HK-2 (cell line): ENCODE measurements around the gene KRT39.
"Not testable (repeated sequence)": the region's sequence is repeated elsewhere in the genome, so short reads cannot be mapped to it uniquely, and the experiment has no call there.

Experiments used
- DNase-seq: peaks from one replicate; pipeline ENCODE4 v3.0.0-alpha.2; 2018; ENCODE audit not compliant: unreplicated experiment

Gene KRT39

DNA sequence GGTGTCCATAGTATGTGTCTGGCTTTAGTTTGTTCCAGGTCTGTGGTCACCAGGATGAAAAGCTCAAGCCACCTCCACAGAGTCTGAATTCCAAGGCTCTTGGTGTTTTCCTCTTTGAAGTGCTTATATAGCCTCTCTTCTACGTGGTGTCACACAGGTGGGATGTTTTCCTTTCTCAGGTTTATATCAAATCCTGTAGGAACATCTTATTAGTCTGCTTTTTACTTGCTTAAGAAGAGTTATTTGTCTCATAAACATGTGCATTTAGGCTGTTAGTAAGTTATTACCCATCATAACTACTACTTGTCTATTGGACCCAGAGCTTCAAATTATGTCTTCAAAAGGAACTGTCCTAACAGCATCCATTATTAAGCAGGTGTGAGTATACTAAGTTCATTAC is at the start of gene KRT39:
KRT39 (minus strand) TSS at position 101 of the 400 bp plus-strand sequence; CDS start at position 9, 92 bp downstream.
- no peak for DNase-seq

DNA sequence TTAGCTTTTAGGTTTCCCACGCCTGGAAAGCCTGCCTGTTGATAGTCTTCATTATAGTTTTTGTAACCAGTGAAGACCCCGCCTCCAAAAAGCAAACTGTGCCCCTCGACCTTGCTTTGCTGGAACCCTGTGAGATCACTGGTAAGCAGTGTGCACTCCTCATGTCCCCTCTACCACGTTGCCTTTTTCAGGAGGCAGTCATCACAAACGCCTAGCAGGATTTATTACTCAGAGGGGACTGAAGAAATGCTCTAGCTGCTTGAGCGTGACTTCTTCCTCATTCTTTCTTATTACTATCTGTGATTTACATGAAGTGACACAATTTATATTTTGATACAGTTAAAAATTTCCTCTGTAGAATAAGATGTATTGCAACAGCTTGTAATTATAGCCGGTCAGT is 48.7 kb upstream of the KRT39 start:
- DNase-seq = no peak

- no peak for DNase-seq
Measured at GRCh38 chr17:41013606-41014005, 46.9 kb upstream of the KRT39 start.

DNA sequence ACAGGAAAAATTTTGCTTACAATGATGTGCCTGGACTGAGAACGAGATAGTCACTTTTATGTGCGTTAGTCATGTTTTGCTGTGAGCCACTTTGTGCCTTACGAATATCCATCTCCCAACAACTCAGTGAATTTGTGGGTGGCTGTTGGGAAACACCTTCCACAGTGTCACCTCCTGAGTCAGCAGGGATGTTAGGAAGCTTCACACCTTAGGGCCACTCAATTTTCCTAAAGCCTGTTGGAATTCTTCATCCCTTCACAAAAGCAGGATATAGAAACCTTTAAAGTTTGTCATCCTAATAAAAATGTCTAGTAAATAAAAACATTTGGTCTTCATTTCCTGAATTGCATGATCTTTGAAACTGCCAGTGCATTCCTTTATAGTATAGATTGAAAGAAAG is 46.4 kb upstream of the KRT39 start:
- no peak for DNase-seq

GRCh38 chr17:41012326-41013120 is 45.8 kb upstream of the KRT39 start:
- DNase-seq = no peak

- DNase-seq = no peak
Measured at GRCh38 chr17:41010441-41010840, 43.7 kb upstream of the KRT39 start.

DNA sequence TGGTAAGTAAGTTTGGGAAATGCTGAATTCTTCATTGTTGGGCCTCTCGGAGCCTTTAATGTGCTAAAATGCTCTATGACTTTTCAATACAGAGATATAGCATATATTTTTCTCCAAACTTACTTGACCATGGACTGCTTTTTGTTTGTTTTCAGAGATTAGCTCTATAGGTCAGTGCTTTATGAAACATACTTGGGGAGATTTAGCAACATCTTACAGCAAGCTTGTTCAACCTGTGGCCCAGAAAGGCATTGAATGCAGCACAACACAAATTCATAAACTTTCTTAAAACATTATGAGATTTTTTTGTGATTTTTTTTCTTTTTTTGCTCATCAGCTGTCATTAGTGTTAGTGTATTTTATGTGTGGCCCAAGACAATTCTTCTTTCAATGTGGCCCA is 43.2 kb upstream of the KRT39 start:
- DNase-seq = no peak

DNA sequence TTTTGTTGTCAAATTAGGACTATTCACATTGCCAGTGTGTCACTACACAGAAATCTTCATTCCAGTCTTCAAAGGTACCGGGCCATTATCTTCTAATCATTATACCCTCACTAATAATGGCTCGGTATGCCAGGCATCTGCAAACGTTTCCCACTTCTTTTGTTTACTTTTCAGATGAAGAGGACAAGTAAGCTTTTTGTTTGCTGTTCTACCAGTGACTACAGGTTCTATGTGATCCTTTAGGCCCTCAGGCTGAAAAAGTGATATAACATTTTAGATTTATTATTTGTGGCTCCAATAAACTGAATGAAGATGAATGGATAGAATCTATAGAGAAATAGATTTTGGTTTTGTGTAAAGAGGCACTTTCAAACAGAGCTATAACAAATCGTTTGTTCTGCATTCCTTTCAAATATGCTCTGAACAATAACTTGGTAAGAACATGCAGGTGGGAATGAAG is 42.6 kb upstream of the KRT39 start:
- no peak for DNase-seq

GRCh38 chr17:41008811-41009210 is 42.1 kb upstream of the KRT39 start, which contains the start of gene KRTAP3-1:
TSS of gene KRTAP3-1 (minus strand) at chr17:41009128. CDS start at chr17:41009074, 54 bp downstream.
- DNase-seq = no peak

DNA sequence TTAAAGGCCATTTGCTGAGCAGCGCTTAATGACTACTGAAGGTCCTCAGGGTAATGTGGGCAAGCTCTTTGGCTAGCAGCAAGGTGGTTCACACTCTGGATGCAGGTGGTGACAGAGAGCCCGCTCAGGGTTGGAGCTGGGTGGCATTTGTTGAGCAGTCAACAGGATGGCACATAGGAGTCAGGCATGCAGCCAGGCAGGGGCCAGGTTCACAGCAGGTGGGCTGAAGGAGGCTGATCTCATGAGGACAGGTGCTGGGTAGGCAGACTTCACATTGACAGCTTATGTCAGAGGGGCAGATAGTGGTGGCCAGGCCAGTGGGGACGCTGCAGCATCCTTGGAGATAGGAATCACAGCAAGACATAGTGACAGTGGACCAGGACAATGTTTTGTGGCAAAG is 37.6 kb upstream of the KRT39 start:
- DNase-seq = no peak

GRCh38 chr17:41003926-41004325 is 37.2 kb upstream of the KRT39 start:
- no peak for DNase-seq

DNA sequence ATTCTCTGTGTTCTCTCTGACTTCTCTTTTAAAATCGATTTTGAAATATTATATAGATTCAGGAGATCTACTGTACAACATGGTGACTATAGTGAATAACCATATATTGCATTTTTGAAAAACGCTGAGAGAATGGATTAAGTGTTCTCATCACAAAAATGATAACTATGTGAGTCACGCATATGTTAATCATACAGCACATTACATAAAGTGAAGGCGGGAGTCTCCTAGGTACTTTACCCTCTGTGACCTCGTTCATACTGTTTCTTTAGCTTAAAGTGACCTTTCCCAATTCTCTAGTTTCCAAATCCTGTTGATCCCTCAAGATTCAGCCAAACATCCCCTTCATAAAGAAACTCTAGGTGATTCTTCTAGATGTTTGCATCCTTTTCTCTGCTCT is 36.1 kb upstream of the KRT39 start:
- no peak for DNase-seq

DNA sequence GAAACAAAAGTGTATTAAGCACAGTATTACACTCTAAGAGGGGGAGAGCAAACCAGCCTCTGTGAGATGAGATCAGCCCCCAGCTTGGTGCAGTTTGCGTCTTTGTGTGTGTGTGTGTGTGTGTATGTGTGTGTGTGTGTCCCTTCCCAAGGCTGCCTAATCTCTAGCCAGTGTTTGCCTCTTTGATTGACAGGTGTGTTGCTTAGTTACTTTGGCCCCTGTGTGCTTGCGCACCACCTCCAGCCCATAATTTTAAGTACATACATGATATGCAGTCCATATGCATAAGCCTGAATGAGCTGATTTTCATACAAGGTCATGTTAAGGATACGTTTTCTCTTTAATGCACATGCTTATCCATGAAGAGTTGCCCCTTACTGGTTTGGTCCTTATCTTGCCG is 35.0 kb upstream of the KRT39 start:
- no peak for DNase-seq

GRCh38 chr17:40999563-40999962 is 32.8 kb upstream of the KRT39 start, which contains the start of gene KRTAP3-2:
TSS of gene KRTAP3-2 (minus strand) at chr17:40999906. CDS start at chr17:40999853, 53 bp downstream.
- not testable (repeated sequence) for DNase-seq

- DNase-seq = no peak
Measured at GRCh38 chr17:40997361-40997760, 30.6 kb upstream of the KRT39 start.

- no peak for DNase-seq
Measured at GRCh38 chr17:40996829-40997228, 30.1 kb upstream of the KRT39 start.

DNA sequence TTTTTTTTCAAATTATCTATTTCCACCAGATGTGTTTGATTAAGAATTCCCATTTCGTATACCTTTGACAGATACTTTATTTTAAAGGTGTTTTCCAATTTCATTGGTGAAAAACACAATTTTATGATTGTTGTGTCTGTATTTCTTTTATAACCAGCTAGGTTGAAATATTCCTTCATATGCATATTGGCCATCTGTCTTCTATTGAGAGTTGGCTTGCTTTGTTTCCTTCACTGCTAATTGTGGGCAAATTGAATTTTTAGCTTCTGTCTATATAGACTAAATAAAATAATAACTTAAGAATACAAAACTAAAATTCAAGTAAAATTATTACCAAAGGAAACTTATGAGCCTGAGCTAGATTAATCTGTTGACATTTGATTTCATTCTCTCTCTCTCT is 28.4 kb upstream of the KRT39 start:
- no peak for DNase-seq

- no peak for DNase-seq
Measured at GRCh38 chr17:40993839-40994238, 27.1 kb upstream of the KRT39 start, which contains the start of gene KRTAP3-3. TSS of gene KRTAP3-3 (minus strand) at chr17:40994164. CDS start at chr17:40994097, 67 bp downstream.

DNA sequence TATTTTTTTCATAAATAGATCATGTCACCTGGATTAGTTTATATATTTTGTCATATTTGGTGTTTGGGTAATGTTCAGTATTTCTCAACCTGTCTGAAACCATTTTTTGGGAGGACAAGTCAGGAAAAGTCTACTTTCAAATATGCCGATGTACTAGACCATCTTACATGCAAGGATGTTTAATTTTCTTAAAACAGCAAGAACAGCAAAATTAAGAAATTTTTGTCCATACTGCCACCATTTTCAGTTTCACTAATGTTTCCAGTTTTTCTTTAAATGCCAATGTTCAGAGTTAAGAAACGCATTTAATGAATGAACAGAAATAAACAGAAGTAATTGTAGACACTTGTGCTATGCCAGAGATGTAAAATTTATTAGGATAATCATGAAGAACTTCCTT is 26.3 kb upstream of the KRT39 start:
- DNase-seq = no peak

- DNase-seq = no peak
Measured at GRCh38 chr17:40992666-40993065, 25.9 kb upstream of the KRT39 start.

DNA sequence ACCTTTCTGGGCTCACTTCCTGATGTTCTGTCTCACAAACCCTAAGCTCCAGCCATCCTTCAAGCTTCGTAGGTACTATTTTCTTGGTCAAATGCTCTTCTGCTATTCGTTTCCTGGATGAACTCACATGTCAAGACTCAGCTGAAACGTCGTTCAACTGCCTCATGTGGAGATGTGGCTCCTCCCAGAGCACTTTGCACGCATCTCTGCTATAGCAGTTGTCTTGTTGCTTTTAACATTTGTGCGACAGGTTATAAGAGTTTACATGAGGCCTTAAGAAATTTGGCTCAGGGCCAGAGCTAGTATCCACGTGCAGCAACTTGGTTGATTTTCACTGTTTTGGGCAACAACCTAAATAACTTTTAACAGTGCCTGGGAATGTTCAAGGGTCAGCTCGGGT is 20.2 kb upstream of the KRT39 start:
- no peak for DNase-seq

GRCh38 chr17:40984226-40984625 is 17.5 kb upstream of the KRT39 start, which contains the start of gene KRT40:
TSS of gene KRT40 (minus strand) at chr17:40984326. CDS start at chr17:40984273, 53 bp downstream.
- DNase-seq = no peak

GRCh38 chr17:40981115-40981514 is 14.4 kb upstream of the KRT39 start:
- DNase-seq = no peak
